Fibroblast of the aortic adventitia (primary cell): ENCODE data around the gene POLR1G. TPM values are rescaled to one million over a fixed set of nuclear protein-coding genes. Genes with fewer than 3 reads are reported as not detected.

ENCODE experiments used
- DNase-seq: peaks from one replicate; pipeline ENCODE4 v3.0.0-alpha.2; 2010; ENCODE audit warnings: low read depth
- H3K4me3 ChIP-seq: 2 replicates; pipeline ENCODE4 v1.5.1; 2011; ENCODE audit warnings: low read depth, mild to moderate bottlenecking, control low read depth, low read length, moderate library complexity
- CTCF ChIP-seq: IDR thresholded peaks from 2 replicates; pipeline ENCODE4 v1.5.1; 2011; ENCODE audit warnings: mild to moderate bottlenecking, low read length, control low read depth, inconsistent platforms; ENCODE audit not compliant: insufficient read depth
- total RNA-seq: library from RNA; depleted of rRNA; stranded (reverse); fragments of >200 nt; gene quantifications from 2 replicates; pipeline ENCODE4 v1.2.3, GENCODE V29; 2012; ENCODE audit warnings: low replicate concordance

Gene POLR1G
- total RNA-seq, 1 donor = 5.7 TPM

DNA sequence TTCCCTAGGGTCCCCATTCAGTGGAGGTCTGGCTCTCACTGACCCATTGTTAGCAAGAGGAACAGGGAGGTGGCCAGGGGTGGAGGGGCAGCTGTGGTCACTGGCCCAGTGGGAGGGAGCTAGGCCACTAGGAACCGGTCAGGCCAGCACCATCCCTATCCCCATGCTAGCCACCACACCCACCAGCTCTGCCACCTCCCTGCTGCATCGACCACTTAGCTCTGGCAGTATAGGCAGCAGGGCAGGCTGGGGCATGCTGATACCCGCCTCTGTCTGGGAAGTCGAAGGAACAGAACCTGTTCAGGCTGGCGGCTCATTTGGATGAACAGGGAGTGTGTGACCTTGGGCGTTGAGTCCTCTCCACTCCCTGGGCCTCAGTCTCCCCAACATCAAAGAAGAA, 6.3 kb upstream of the POLR1G start:
- no peak overlapping the region for H3K4me3 ChIP-seq
- TF ChIP-seq CTCF = no peak
- no peak for DNase-seq

- no peak overlapping the region for H3K4me3 ChIP-seq
- DNase-seq = no peak
- TF ChIP-seq CTCF = no peak
These were observed 4.6 kb upstream of the POLR1G start for GRCh38 chr19:45401815-45402214.

DNA sequence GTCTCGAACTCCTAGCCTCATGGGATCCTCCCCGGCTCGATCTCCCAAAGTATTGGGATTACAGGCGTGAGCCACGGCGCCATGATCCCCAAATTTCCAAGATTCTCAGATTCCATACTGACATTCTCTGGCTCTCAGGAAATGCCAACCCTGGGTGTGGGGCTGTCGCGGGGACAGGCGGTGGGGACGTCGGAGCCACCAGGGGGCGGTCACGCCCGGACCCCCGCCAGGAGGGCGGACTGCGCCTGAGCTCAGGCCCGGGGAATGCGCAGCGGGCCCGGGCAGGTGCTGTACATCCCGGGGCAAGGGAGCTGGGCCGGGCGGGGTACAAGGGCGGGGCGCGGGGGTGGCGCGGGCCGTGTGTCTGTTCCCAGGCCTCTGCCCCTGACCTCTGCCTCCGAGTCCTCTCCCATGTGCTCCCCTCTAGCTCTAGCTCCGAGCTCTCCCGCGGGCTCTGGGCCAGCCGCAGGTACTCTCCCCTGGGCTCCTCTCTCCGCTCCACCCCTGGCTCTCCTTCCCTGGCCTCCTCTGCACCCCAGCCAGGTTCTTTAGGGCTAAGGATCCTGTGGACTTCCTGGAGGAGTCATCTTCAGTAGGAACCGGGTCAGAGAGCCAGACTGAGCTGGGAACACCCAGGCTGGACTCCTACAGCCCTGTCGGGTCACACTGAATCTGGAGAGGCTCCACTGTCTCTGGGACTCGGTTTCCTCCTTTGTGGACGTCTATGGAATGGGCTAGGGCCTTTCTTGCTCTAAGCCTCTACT, 4.0 kb upstream of the POLR1G start:
- TF ChIP-seq CTCF = peak; percentile 29
- H3K4me3 ChIP-seq = no peak overlapping the region
- DNase-seq = no peak

- H3K4me3 ChIP-seq = no peak overlapping the region
- DNase-seq = no peak
- no peak for TF ChIP-seq CTCF
These were observed 3.2 kb upstream of the POLR1G start for GRCh38 chr19:45403272-45403671.

DNA sequence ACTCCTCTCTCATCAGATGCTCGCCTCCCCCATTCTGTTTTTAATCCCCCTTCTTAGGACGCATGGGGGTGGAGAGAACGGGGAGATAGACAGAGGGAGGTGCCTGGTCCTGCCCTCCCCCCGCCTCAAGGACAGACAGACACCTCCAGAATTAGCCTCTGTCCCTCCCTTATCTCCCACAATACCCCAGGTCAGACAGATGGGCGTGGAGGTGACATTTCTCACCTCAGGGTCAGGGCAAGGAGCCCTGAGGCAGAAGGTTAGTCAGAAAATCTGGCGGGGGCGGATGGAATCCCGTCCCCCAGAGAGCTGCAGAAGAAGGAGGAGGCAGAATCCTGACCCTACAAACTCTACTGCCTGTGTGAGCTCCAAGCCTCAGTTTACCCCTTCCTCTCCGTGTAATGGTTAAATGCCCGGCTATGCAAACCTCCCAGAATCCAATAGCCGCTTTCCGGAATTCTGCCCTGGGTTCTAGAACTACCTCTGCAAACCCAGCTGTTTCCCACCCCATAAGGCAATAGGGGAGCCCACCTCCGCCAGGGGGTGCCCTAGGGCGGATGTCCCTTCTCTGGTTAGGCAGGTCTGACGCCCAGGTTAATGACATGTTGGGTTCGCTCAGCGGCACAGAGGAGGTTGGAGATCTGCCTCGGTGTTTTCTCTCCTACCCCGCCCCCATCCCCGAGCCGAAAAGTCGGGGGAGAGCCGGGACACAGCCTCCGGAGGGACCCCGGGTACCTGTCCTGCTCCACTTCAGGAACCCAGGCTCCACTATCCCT, 2.5 kb upstream of the POLR1G start:
- TF ChIP-seq CTCF = peak; percentile 48
- H3K4me3 ChIP-seq = peak overlapping the region; percentile 95
- DNase-seq = no peak

DNA sequence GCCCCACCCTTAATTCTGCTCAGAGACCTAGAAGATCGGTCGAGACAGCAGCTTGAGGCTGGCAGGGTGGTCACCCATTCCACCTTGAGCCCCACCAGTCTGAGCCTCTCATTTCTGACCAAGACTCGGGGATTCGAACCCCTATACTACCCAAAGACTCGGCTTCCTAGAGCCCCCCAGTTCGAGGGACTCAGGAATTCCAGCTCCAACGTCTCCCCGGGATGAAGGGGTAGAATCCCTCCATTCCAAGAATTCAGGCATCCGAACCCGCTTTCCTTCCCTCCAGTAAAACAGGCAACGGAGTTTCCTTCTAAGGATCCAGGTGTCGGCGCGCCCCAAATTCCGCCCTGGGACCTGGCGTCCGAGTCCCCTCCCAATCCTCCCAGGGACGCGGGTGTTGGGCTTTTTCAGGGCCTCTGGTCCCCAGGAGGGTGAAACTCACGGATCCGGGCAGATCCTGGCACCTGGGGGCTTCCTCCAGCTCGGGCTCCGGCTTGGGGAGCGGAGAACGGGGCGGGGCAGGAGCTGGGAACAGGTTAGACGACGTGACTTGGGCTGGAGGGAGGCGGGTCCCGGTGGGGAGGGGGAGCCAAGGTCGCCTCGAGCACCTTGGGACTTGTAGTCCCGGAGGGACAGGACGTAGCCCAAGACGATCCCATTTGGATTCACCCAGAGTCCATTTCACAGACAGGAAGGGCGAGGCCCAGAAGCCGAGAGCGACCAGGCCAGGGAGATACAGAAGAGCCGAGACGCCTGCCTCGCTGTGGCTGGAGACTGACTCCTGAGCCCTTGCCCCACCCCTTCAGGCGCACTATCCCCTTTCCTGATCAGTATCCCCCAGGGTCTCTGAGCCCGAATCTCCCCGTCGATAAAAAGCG, 1.6 kb upstream of the POLR1G start, which contains the start of gene PPP1R13L:
Gene PPP1R13L, minus strand, starts transcription at position 513 of the 878 bp plus-strand sequence. CDS start 6,751 bp downstream, outside the sequence.
- DNase-seq = peak; percentile 63
- H3K4me3 ChIP-seq = peak within 1 kb of the TSS; percentile 95
- no peak for TF ChIP-seq CTCF
